Stomach (tissue), 9 donors: ENCODE data around the gene EMC9. TPM values are rescaled to one million over a fixed set of nuclear protein-coding genes. Genes with fewer than 3 reads are reported as not detected.
A peak's percentile ranks its signal among the peaks of the same experiment; 100 is the strongest.

ENCODE experiments used
- DNase-seq, 2 donors: peaks; one replicate each; pipeline versions ENCODE4 v3.0.0 to v3.0.0-alpha.2; 2013 to 2019
- H3K27ac ChIP-seq, 5 donors: fragments of 200-600 bp in 4 of 5; sonication (generic) in 4 of 5; one replicate each; pipeline ENCODE4 v1.5.1; 2013 to 2019; ENCODE audit warnings: mild to moderate bottlenecking in 1 of 5, moderate library complexity in 1 of 5
- H3K27me3 ChIP-seq, 3 donors: fragments of 200-600 bp; sonication (generic); one replicate each; pipeline ENCODE4 v1.5.1; 2017 to 2019; ENCODE audit warnings: mixed run types in 1 of 3
- H3K36me3 ChIP-seq, 4 donors: fragments of 200-600 bp; sonication (generic); 1 replicate in 3 of 4; 2 replicates in 1 of 4; pipeline ENCODE4 v1.5.1; 2016 to 2019
- H3K4me1 ChIP-seq, 4 donors: fragments of 200-600 bp; sonication (generic); one replicate each; pipeline ENCODE4 v1.5.1; 2016 to 2019
- H3K4me3 ChIP-seq, 4 donors: fragments of 200-600 bp; sonication (generic) in 3 of 4; one replicate each; pipeline ENCODE4 v1.5.1; 2016 to 2019; ENCODE audit warnings: mild to moderate bottlenecking in 1 of 4
- H3K9me3 ChIP-seq, 4 donors: fragments of 200-600 bp; sonication (generic); one replicate each; pipeline ENCODE4 v1.5.1; 2016 to 2019
- EP300 ChIP-seq: sonication (generic); formaldehyde crosslinking; IDR thresholded peaks from one replicate; pipeline ENCODE4 v1.6.1; 2017; ENCODE audit warnings: antibody characterized with exemption
- POLR2A ChIP-seq, 4 donors: fragments of 450-650 bp; IDR thresholded peaks; one replicate each; pipeline ENCODE4 v1.6.1; 2016; ENCODE audit warnings: antibody characterized with exemption in 4 of 4, control low read depth in 2 of 4, mild to moderate bottlenecking in 1 of 4, moderate library complexity in 1 of 4
- POLR2AphosphoS5 ChIP-seq, 3 donors: sonication (generic); formaldehyde crosslinking; IDR thresholded peaks; one replicate each; pipeline ENCODE4 v1.6.1; 2016; ENCODE audit warnings: antibody characterized with exemption in 3 of 3
- WGBS, 5 donors: extraction: QIAGEN DNeasy Blood & Tissue Kit in 3 of 5; methylation state at CpG; one replicate each; pipeline versions ENCODE4 v1.1.5 to v1.1.7; 2013 to 2018; 5-methylcytosine and 5-hydroxymethylcytosine counted together
- intact Hi-C: fragments of 100-400 bp; cut with DNase I; formaldehyde crosslinking; loops from one replicate; pipeline ENCODE4 v1.15.1; 2023; ENCODE audit warnings: low total_unique reads
- polyA plus RNA-seq, 3 donors: library from polyadenylated mRNA; stranded (reverse); fragments of 200-250 nt; gene quantifications; one replicate each; pipeline ENCODE4 v1.2.3, GENCODE V29; 2013
- total RNA-seq, 5 donors: library from RNA; depleted of rRNA; stranded (reverse); fragments of >200 nt; gene quantifications; one replicate each; pipeline versions ENCODE4 v1.1.0 to v1.2.3, GENCODE V29; 2014 to 2016
- TF ChIP-seq, protein P1 (sequence below), 7 experiments: fragments of 450-650 bp in 4 of 7; fragments of 200-600 bp in 3 of 7; sonication (generic) in 3 of 7; IDR thresholded peaks; one replicate each; pipeline ENCODE4 v1.5.1; 2016 to 2019; ENCODE audit warnings: antibody characterized with exemption in 7 of 7, control low read depth in 2 of 7, mild to moderate bottlenecking in 1 of 7
- donor health status: healthy with polysubstance abuse.
- donor health status: Bipolar disorder and iron deficiency.
- donor health status: healthy.

EMC9 gene
- total and polyA plus RNA-seq, 8 donors = 1.3 to 59.6 (median 18.7) TPM

DNA sequence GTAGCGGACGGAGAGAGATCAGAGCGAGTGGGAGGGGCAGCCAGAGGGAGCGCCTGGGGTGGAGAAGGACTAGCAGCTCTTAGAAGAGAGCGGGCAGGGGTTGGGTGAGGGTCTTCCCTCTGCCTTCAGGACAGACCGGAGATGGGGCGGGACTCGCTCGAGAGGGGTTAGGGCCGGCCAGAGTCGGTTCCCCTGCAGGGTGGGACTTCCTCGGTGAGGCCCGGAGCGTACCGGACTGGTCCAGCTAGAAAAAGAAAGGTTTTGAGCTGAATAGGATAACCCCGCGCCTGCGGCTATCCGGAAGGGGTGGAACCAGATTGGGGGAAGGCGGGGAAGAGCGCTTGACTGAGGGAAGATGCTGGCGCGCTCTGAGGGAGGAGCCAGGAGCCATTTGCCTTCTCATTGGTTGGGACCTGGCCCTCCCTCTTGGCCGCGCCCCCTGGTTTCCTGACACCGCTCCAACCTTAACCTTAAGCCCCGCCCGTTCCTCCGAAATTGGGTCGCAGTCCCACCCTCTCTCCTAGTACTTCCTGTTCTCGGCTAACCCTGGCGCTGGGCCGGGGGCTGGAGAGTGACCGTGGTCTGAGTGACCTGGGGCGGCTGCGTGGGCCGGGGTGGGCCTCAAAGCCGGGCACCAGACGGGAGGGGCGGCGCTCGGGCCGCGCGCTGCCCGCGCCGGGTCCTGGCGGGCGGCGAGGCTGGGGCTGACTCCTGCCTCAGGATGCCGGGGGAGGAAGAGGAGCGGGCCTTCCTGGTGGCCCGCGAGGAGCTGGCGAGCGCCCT, 5.8 kb upstream of the EMC9 start, which contains the start of gene RNF31:
Gene RNF31 (plus strand): TSS at position 521 of the 783 bp plus-strand sequence. CDS start 201 bp downstream, at position 722.
- 0 to 1% (median 0%) methylated on average over 38 to 57 of the region's 57 CpGs for WGBS, 5 donors
- Histone ChIP-seq H3K9me3 (no peaks in the 10 kb centered on the region), H3K27ac (peak within 1 kb of the TSS; percentile 91 to 98 (median 97)), H3K4me1 (peaks cover 27 to 64% (median 50%) of the 10 kb centered on the region in 4 donors), H3K27me3 (no peaks in the 10 kb centered on the region), H3K36me3 (peaks cover 22 to 53% (median 50%) of the 10 kb centered on the region in 4 donors), H3K4me3 (peak within 1 kb of the TSS; percentile 76 to 96 (median 88))
- intact Hi-C loops = no loop called here
- TF ChIP-seq, protein P1, sequence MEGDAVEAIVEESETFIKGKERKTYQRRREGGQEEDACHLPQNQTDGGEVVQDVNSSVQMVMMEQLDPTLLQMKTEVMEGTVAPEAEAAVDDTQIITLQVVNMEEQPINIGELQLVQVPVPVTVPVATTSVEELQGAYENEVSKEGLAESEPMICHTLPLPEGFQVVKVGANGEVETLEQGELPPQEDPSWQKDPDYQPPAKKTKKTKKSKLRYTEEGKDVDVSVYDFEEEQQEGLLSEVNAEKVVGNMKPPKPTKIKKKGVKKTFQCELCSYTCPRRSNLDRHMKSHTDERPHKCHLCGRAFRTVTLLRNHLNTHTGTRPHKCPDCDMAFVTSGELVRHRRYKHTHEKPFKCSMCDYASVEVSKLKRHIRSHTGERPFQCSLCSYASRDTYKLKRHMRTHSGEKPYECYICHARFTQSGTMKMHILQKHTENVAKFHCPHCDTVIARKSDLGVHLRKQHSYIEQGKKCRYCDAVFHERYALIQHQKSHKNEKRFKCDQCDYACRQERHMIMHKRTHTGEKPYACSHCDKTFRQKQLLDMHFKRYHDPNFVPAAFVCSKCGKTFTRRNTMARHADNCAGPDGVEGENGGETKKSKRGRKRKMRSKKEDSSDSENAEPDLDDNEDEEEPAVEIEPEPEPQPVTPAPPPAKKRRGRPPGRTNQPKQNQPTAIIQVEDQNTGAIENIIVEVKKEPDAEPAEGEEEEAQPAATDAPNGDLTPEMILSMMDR (IDR thresholded peaks at IDR 0.05) = no peak
- TF ChIP-seq POLR2AphosphoS5 (IDR thresholded peaks at IDR 0.05) = peak; percentile 51 to 88 (median 56)
- peak; percentile 98 to 100 for DNase-seq

DNA sequence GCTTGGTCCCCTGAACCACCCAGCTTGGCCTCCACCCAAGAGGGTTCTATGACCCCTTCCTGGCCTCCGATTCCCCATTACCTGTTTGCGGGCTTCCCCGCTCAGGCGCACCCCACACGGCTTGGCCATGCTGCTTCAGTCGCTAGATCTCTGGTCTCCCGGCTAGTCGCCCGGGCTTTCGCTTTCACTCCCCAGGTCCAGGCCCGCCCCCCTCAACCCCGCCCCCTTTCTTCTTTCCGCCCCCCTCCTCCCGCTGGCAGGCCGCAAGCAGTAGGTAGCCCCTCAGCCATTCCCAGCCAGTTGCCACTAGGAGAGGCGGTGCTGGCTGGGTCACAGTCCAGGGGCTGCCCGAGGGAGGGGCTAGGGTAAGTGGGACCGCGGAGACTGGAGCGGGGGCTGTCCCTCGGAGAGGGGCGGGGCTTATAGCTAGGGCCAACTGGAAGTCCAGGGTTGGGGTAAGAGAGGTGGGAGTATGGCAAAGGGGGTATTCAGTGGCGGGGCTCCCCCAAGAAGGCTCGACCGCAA, 5.1 kb upstream of the EMC9 start, which contains the start of gene PSME2:
Gene PSME2 (minus strand): TSS at position 158 of the 525 bp plus-strand sequence. CDS start 29 bp downstream, at position 129.
- Histone ChIP-seq H3K9me3 (no peaks in the 10 kb centered on the region), H3K4me3 (peak within 1 kb of the TSS; percentile 76 to 96 (median 88)), H3K4me1 (peaks cover 31 to 69% (median 55%) of the 10 kb centered on the region in 4 donors), H3K27me3 (no peaks in the 10 kb centered on the region), H3K36me3 (peaks cover 16 to 46% (median 43%) of the 10 kb centered on the region in 4 donors), H3K27ac (peak within 1 kb of the TSS; percentile 91 to 98 (median 97))
- peak; percentile 95 to 98 for DNase-seq
- TF ChIP-seq POLR2A (IDR thresholded peaks at IDR 0.05) (no peak), EP300 (no peak), POLR2AphosphoS5 (IDR thresholded peaks at IDR 0.05) (peak in 2 of 3 donors; percentile 70 to 72)
- 0 to 2% (median 1%) methylated on average over 24 to 25 of the region's 25 CpGs for WGBS, 5 donors
- intact Hi-C loops = no loop called here

- WGBS, 5 donors = 4 to 10% (median 7%) methylated on average over 6 to 9 of the region's 9 CpGs
- H3K4me3 ChIP-seq = peak overlapping the region; percentile 76 to 96 (median 88)
- TF ChIP-seq EP300 (no peak), POLR2A (IDR thresholded peaks at IDR 0.05) (no peak), POLR2AphosphoS5 (IDR thresholded peaks at IDR 0.05) (no peak)
- TF ChIP-seq, protein P1 (IDR thresholded peaks at IDR 0.05) = no peak
- peak overlapping the region; percentile 91 to 98 (median 97) for H3K27ac ChIP-seq
- H3K36me3 ChIP-seq = peaks cover 10 to 40% (median 37%) of the 10 kb centered on the region in 4 donors
- H3K4me1 ChIP-seq = peaks cover 31 to 70% (median 57%) of the 10 kb centered on the region in 4 donors
- no peaks in the 10 kb centered on the region for H3K27me3 ChIP-seq
- intact Hi-C loops = no loop called here
- no peaks in the 10 kb centered on the region for H3K9me3 ChIP-seq
- DNase-seq = no peak
These were observed 4.5 kb upstream of the EMC9 start for GRCh38 chr14:24145690-24146452.

- no peaks in the 10 kb centered on the region for H3K9me3 ChIP-seq
- peaks cover 31 to 70% (median 63%) of the 10 kb centered on the region in 4 donors for H3K4me1 ChIP-seq
- H3K27ac ChIP-seq = peak overlapping the region; percentile 91 to 98 (median 97)
- peak overlapping the region in 2 of 4 donors; percentile 76 to 84 for H3K4me3 ChIP-seq
- no peak for DNase-seq
- TF ChIP-seq, protein P1 (IDR thresholded peaks at IDR 0.05) = no peak
- no peak for TF ChIP-seq POLR2A (IDR thresholded peaks at IDR 0.05)
- WGBS, 5 donors = 82 to 96% (median 93%) methylated on average over 2 of the region's 2 CpGs
- intact Hi-C loops = no loop called here
- H3K27me3 ChIP-seq = no peaks in the 10 kb centered on the region
- H3K36me3 ChIP-seq = peaks cover 5 to 33% (median 30%) of the 10 kb centered on the region in 4 donors
These were observed 3.8 kb upstream of the EMC9 start for GRCh38 chr14:24145219-24145618.
